HPDE6-E6E7 (cell line): Measurements from ENCODE around the gene ALDH7A1.
"Not testable (repeated sequence)": the region's sequence is repeated elsewhere in the genome, so short reads cannot be mapped to it uniquely, and the experiment has no call there.

Experiments
- DNase-seq: peaks from one replicate; pipeline ENCODE4 v3.0.0; 2011; ENCODE audit warnings: missing footprints; ENCODE audit errors: extremely low spot score

The ALDH7A1 gene

DNA sequence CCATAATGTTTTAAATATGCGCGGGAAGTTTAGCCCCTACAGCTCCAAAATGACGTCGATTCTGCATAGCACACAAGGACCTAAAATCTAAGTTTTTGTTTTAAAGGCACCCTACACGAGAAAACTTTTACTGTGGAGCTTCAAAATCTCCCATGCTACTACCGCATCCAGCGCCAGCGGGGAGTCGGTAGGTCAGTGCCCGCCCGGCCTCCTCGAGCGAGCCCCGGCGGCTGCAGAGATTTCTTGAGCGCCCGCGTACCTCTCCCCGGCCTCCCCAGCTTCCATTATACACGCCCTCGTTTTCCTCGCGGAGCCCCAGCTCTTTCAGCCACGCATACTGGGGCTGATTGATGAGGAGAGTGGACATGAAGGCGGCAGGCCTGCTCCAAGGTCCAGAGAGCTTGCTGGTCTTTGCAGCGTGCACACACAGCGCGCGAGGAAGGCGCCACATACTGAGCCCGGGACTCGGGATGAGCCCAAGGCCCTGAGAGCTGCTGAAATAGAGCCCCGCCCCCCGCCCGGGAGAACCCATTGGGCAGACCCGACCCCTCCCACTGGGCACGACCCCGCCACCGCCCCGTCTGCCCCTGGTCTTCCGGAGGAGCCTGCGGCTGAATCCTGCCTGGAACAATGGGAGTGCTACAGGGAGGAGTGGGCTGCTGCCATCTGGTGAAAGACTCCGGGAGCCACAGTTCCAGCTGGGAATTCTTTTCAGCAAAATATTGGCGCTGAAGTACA, at the start of gene ALDH7A1:
TSS of gene ALDH7A1 (minus strand) at position 472 of the 738 bp plus-strand sequence. CDS start at position 451, 21 bp downstream.
- peak; percentile 73 for DNase-seq

GRCh38 chr5:126641387-126641786, 46.4 kb upstream of the ALDH7A1 start:
- no peak for DNase-seq

DNA sequence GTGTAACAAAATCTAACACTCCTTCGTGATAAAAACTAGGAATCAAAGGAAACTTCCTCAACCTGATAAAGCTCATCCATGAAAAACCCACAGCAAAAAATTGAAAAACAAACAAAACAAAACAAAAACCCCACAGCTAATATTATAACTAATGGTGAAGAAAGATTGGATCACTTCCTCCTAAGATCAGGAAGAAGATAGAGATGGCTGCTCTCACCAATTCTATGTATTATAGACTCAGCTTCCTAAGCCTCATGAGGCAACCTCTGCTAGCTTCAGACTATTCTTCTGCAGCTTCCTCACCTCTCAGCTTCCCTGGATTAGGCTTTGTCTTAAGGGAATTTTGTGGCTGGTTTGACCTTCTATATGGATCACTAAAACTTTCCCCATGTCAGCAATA, 45.8 kb upstream of the ALDH7A1 start:
- no peak for DNase-seq

DNA sequence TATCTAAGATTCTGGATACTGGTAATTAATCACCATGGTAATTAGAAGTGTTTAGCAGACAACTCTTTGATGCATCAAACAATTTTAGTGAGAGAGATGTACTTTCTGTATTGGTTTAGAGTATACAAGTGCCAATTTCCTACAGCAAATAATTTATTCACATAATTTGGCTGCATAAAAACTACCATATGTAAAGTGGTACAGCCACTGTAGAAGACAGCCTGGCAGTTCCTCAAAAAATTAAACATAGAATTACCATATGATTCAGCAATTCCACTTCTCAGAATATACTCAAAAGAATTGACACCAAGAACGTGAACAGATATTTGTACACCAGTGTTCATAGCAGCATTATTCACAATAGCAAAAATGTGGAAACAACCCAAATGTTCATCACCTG, 41.9 kb upstream of the ALDH7A1 start:
- DNase-seq = no peak

- no peak for DNase-seq
Observed at GRCh38 chr5:126635585-126635984, 40.6 kb upstream of the ALDH7A1 start.

DNA sequence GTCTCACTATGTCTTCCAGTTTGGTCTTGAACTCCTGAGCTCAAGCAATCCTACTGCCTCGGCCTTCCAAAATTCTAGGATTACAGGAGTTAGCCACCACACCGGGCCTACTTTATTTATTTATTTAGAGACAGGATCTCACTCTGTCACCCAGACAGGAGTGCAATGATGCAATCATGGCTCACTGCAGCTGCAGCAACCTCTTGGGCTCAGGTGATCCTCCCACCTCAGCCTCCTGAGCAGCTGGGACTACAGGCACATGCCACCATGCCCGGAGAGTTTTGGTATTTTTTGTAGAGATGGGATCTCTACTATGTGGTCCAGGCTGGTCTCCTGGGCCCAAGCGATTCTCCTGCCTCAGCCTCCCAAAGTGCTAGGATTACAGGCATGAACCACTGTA, 38.5 kb upstream of the ALDH7A1 start:
- no peak for DNase-seq

GRCh38 chr5:126631920-126632319, 36.9 kb upstream of the ALDH7A1 start:
- no peak for DNase-seq

DNA sequence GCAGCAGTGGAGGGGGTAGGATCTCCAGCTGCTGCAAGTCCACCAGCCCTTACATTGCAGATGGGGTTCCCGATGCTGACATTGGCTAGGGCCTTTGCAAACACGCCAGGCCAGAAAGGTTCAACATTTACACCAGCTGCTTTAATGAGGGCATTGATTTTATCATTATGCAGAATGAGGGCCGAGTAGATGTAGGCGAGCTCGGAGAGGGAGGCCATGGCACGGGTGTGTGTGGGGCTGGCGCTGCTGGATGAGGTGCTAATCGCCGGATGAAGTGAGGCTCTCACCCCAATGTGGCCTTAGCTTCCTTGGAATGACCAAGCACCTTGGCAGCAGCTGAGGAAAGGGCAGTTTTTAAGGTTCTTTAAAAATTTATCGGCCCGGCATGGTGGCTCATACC, 33.1 kb upstream of the ALDH7A1 start:
- no peak for DNase-seq

DNA sequence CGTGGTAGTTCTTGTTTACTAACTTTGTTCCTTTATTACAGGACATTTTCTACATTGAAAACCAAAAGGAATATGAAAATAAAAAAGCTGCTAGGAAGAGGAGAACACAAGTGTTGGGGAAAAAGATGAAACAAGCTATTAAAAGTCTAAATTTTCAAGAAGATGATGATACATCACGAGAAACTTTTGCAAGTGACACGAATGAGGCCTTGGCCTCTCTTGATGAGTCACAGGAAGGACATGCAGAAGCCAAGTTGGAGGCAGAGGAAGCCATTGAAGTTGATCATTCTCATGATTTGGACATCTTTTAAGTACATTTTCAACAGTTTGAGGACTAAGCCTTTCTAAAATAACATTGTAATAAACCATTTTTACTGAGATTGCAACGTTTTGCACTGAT, 29.5 kb upstream of the ALDH7A1 start:
- no peak for DNase-seq

DNA sequence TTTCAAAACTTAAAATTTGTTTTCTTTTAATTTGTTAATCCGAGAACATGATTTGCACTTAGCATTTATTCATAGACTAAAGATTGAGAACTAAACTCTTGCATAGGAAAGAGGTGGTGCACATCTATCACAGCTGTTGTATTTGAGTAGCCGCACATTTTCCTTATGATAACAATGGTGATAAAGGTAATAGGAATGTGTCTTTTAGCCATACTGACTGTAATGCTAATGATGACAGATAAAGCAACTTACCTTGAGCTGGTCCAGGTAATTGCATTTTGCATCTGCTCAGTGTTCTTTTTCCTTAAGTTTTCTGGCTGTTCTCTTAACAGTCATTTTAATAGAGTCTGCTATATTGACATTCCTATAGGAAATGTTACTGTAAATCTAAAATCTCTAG, 24.8 kb upstream of the ALDH7A1 start:
- DNase-seq = no peak

- DNase-seq = not testable (repeated sequence)
Observed at GRCh38 chr5:126617603-126618002, 22.6 kb upstream of the ALDH7A1 start.

- DNase-seq = no peak
Observed at GRCh38 chr5:126615286-126615685, 20.3 kb upstream of the ALDH7A1 start.

DNA sequence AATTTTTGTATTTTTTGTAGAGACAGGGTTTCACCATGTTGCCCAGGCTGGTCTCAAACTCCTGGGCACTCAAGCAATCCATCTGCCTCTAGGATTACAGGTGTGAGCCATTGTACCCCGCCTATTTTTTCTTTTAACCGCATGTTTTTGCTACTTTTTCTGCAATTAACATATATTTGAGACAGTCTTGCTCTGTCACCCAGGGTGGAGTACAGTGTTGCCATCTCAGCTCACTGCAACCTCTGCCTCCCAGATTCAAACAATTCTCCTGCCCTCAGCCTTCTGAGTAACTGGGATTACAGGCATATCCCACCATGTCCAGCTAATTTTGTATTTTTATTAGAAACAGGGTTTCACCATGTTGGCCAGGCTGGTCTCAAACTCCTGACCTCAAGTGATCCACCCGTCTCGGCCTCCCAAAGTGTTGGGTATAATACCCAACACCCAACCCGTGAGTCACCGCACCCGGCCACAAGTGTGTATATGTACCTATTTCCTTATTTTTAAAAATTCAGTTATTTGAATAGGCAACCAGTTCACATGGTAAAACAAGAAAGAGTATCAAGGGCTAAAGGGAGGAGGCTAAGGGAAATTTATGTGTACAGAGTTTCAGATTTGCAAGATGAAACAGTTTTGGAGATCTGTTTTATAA, 19.0 kb upstream of the ALDH7A1 start:
- DNase-seq = no peak

GRCh38 chr5:126610616-126611015, 15.6 kb upstream of the ALDH7A1 start:
- DNase-seq = no peak

- DNase-seq = no peak
Observed at GRCh38 chr5:126610160-126610559, 15.1 kb upstream of the ALDH7A1 start.

DNA sequence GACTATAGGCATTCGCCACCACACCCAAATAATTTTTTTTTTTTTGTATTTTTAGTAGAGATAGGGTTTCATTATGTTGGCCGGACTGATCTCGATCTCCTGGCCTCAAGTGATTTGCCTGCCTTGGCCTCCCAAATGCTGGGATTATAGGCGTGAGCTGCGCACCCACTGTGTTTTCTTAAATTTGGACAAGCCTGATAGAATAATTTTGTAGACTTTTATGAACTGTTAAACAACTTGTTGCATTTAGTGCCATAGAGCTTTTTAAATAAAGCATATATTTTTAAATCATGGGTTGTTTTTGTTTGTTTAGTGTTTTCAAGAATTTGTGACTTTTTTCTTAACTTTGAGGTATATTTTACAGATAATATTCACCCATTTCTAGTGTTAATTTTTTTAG, 10.5 kb upstream of the ALDH7A1 start:
- DNase-seq = no peak

- DNase-seq = no peak
Observed at GRCh38 chr5:126603402-126603991, 8.5 kb upstream of the ALDH7A1 start.

DNA sequence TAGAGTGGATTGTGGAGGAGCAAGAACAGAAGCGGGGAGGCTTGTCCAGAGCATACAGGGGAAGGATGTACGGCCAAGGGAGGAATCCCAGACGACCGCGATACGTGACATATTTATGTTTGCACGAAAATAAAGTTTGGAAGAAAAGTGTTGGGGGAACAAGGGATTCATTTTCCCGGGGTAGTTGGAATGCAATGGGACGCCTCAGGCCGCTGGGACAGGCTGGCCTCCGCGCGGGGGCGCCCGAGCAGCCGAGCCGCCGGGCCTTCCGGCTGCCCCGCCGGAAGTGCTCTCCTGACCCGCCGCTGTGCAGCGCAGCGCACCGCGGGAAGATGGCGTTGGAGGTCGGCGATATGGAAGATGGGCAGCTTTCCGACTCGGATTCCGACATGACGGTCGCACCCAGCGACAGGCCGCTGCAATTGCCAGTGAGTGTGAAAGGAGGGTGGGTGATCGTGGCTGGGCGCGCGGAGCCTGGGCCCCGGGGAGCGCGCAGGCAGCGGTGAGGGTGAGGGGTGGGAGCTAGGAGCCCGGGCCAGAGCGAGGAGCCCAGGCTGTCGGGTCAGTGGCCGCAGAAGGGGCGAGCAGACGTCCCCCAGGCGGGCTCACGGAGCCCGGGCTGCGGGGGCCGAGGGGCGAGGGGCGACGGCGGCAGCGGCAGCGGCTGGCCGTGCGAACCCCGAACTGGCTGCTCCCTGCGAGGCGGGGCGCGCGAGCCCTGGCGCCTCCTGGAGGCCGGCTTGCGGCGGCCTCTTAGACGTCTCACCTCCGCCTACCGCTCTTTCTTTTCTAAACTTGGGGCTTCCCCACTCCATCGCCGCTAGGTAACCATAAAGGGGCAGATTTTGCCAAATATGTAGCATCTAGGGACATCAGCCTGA, 5.9 kb upstream of the ALDH7A1 start, which contains the start of gene PHAX:
TSS of gene PHAX (plus strand) at position 317 of the 881 bp plus-strand sequence. CDS start at position 333, 16 bp downstream.
- DNase-seq = peak; percentile 60

- not testable (repeated sequence) for DNase-seq
Observed at GRCh38 chr5:126599971-126600630, 5.1 kb upstream of the ALDH7A1 start.

DNA sequence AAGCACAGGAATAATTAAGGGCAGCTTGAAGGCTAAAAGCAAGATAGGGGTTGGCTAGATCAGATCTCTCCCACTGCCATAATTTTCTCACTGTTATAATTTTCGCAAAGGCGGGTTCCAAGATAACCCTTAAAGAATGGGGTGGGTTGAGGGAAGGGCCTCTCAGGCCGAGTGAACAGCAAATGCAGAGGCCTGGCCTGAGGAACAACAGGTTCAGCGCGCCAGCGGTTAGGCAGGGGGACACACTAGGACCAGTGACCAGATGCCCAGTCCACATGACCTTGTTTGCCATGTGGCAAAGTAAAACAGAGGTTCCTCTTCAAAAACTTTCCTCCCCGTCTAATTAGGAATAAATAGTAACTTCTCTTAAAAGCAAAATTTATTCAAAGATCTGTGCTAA, 4.5 kb upstream of the ALDH7A1 start:
- no peak for DNase-seq

GRCh38 chr5:126597156-126597555, 2.1 kb upstream of the ALDH7A1 start:
- DNase-seq = peak; percentile 69
